ENCODE measurements around the gene SUSD5. TPM values are rescaled to one million over a fixed set of nuclear protein-coding genes. Genes with fewer than 3 reads are reported as not detected.
"Not testable (repeated sequence)": the region's sequence is repeated elsewhere in the genome, so short reads cannot be mapped to it uniquely, and the experiment has no call there.

SUSD5 gene
- total RNA-seq, 1 experiment from 2014 or later = 1.2 TPM

DNA sequence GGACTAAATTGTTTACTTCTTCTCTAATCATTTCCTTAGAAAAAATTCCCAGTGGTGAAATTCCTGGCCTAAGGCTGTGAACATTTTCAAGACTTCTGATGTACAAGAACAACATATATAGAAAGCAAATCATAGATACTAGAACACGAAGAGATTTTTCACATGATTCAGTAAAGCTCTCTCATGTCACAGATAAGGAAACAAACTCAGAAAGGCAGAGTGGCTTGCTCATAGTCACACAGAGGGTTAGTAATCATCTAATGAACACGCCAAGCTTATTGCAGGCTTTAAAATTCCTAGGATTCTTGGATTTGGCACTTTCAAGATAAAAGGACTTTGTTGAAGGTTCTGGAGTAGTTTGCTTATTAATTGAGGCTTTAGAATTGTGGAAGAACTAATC is 78.6 kb downstream of the SUSD5 start:
- H3K27ac Mint-ChIP-seq = no peak overlapping the region
- peaks cover 7% of the 10 kb centered on the region; the same call in 1 of the 2 replicates for H3K4me1 Mint-ChIP-seq
- no peaks in the 10 kb centered on the region for H3K27me3 Mint-ChIP-seq (ENCODE audit: low read depth)
- DNase-seq (ENCODE audit: low spot score) (no peak), ATAC-seq (no peak)
- peaks cover 36% of the 10 kb centered on the region for H3K36me3 Mint-ChIP-seq
- H3K4me3 Mint-ChIP-seq = no peak overlapping the region
- ChIA-PET CTCF (interaction anchor here (0.7 to 2.1 kb wide), 2 partner anchors 8 to 80 kb away, joined by 3 to 12 read pairs; no protein-coding TSS in a partner anchor), POLR2A (no interaction called here)
- TF ChIP-seq, protein P1, sequence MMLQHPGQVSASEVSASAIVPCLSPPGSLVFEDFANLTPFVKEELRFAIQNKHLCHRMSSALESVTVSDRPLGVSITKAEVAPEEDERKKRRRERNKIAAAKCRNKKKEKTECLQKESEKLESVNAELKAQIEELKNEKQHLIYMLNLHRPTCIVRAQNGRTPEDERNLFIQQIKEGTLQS (CRISPR knock-in tag; conservative IDR thresholded peaks at IDR 0.05) = no peak
- TF ChIP-seq ETV6 (CRISPR knock-in tag; IDR thresholded peaks at IDR 0.05) (no peak), ZNF317 (CRISPR knock-in tag; IDR thresholded peaks at IDR 0.05; ENCODE audit: borderline replicate concordance, low read depth) (no peak), NFYB (CRISPR knock-in tag; conservative IDR thresholded peaks at IDR 0.05; ENCODE audit: low read depth) (no peak), GTF2I (CRISPR knock-in tag; conservative IDR thresholded peaks at IDR 0.05) (no peak), MYBL2 (CRISPR knock-in tag; IDR thresholded peaks at IDR 0.05) (no peak)
- TF ChIP-seq, protein P2, sequence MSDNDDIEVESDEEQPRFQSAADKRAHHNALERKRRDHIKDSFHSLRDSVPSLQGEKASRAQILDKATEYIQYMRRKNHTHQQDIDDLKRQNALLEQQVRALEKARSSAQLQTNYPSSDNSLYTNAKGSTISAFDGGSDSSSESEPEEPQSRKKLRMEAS (CRISPR knock-in tag; IDR thresholded peaks at IDR 0.05) = no peak
- TF ChIP-seq, protein P3, sequence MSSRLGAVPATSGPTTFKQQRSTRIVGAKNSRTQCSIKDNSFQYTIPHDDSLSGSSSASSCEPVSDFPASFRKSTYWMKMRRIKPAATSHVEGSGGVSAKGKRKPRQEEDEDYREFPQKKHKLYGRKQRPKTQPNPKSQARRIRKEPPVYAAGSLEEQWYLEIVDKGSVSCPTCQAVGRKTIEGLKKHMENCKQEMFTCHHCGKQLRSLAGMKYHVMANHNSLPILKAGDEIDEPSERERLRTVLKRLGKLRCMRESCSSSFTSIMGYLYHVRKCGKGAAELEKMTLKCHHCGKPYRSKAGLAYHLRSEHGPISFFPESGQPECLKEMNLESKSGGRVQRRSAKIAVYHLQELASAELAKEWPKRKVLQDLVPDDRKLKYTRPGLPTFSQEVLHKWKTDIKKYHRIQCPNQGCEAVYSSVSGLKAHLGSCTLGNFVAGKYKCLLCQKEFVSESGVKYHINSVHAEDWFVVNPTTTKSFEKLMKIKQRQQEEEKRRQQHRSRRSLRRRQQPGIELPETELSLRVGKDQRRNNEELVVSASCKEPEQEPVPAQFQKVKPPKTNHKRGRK (CRISPR knock-in tag; IDR thresholded peaks at IDR 0.05; ENCODE audit: borderline replicate concordance) = no peak
- TF ChIP-seq, protein P4, sequence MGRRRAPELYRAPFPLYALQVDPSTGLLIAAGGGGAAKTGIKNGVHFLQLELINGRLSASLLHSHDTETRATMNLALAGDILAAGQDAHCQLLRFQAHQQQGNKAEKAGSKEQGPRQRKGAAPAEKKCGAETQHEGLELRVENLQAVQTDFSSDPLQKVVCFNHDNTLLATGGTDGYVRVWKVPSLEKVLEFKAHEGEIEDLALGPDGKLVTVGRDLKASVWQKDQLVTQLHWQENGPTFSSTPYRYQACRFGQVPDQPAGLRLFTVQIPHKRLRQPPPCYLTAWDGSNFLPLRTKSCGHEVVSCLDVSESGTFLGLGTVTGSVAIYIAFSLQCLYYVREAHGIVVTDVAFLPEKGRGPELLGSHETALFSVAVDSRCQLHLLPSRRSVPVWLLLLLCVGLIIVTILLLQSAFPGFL (CRISPR knock-in tag; IDR thresholded peaks at IDR 0.05; ENCODE audit: borderline replicate concordance) = no peak
- TF ChIP-seq, protein P5, sequence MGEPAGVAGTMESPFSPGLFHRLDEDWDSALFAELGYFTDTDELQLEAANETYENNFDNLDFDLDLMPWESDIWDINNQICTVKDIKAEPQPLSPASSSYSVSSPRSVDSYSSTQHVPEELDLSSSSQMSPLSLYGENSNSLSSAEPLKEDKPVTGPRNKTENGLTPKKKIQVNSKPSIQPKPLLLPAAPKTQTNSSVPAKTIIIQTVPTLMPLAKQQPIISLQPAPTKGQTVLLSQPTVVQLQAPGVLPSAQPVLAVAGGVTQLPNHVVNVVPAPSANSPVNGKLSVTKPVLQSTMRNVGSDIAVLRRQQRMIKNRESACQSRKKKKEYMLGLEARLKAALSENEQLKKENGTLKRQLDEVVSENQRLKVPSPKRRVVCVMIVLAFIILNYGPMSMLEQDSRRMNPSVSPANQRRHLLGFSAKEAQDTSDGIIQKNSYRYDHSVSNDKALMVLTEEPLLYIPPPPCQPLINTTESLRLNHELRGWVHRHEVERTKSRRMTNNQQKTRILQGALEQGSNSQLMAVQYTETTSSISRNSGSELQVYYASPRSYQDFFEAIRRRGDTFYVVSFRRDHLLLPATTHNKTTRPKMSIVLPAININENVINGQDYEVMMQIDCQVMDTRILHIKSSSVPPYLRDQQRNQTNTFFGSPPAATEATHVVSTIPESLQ (CRISPR knock-in tag; IDR thresholded peaks at IDR 0.05) = no peak
- TF ChIP-seq, protein P6, sequence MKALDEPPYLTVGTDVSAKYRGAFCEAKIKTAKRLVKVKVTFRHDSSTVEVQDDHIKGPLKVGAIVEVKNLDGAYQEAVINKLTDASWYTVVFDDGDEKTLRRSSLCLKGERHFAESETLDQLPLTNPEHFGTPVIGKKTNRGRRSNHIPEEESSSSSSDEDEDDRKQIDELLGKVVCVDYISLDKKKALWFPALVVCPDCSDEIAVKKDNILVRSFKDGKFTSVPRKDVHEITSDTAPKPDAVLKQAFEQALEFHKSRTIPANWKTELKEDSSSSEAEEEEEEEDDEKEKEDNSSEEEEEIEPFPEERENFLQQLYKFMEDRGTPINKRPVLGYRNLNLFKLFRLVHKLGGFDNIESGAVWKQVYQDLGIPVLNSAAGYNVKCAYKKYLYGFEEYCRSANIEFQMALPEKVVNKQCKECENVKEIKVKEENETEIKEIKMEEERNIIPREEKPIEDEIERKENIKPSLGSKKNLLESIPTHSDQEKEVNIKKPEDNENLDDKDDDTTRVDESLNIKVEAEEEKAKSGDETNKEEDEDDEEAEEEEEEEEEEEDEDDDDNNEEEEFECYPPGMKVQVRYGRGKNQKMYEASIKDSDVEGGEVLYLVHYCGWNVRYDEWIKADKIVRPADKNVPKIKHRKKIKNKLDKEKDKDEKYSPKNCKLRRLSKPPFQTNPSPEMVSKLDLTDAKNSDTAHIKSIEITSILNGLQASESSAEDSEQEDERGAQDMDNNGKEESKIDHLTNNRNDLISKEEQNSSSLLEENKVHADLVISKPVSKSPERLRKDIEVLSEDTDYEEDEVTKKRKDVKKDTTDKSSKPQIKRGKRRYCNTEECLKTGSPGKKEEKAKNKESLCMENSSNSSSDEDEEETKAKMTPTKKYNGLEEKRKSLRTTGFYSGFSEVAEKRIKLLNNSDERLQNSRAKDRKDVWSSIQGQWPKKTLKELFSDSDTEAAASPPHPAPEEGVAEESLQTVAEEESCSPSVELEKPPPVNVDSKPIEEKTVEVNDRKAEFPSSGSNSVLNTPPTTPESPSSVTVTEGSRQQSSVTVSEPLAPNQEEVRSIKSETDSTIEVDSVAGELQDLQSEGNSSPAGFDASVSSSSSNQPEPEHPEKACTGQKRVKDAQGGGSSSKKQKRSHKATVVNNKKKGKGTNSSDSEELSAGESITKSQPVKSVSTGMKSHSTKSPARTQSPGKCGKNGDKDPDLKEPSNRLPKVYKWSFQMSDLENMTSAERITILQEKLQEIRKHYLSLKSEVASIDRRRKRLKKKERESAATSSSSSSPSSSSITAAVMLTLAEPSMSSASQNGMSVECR (CRISPR knock-in tag; IDR thresholded peaks at IDR 0.05; ENCODE audit: borderline replicate concordance) = no peak
- TF ChIP-seq, protein P7, sequence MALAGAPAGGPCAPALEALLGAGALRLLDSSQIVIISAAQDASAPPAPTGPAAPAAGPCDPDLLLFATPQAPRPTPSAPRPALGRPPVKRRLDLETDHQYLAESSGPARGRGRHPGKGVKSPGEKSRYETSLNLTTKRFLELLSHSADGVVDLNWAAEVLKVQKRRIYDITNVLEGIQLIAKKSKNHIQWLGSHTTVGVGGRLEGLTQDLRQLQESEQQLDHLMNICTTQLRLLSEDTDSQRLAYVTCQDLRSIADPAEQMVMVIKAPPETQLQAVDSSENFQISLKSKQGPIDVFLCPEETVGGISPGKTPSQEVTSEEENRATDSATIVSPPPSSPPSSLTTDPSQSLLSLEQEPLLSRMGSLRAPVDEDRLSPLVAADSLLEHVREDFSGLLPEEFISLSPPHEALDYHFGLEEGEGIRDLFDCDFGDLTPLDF (CRISPR knock-in tag; IDR thresholded peaks at IDR 0.05) = no peak
- TF ChIP-seq, protein P8, sequence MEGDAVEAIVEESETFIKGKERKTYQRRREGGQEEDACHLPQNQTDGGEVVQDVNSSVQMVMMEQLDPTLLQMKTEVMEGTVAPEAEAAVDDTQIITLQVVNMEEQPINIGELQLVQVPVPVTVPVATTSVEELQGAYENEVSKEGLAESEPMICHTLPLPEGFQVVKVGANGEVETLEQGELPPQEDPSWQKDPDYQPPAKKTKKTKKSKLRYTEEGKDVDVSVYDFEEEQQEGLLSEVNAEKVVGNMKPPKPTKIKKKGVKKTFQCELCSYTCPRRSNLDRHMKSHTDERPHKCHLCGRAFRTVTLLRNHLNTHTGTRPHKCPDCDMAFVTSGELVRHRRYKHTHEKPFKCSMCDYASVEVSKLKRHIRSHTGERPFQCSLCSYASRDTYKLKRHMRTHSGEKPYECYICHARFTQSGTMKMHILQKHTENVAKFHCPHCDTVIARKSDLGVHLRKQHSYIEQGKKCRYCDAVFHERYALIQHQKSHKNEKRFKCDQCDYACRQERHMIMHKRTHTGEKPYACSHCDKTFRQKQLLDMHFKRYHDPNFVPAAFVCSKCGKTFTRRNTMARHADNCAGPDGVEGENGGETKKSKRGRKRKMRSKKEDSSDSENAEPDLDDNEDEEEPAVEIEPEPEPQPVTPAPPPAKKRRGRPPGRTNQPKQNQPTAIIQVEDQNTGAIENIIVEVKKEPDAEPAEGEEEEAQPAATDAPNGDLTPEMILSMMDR (IDR thresholded peaks at IDR 0.05) = no peak
- TF ChIP-seq, protein P9, sequence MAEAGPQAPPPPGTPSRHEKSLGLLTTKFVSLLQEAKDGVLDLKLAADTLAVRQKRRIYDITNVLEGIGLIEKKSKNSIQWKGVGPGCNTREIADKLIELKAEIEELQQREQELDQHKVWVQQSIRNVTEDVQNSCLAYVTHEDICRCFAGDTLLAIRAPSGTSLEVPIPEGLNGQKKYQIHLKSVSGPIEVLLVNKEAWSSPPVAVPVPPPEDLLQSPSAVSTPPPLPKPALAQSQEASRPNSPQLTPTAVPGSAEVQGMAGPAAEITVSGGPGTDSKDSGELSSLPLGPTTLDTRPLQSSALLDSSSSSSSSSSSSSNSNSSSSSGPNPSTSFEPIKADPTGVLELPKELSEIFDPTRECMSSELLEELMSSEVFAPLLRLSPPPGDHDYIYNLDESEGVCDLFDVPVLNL (CRISPR knock-in tag; IDR thresholded peaks at IDR 0.05; ENCODE audit: borderline replicate concordance, low read depth) = no peak
- no peaks in the 10 kb centered on the region for H3K9me3 Mint-ChIP-seq

DNA sequence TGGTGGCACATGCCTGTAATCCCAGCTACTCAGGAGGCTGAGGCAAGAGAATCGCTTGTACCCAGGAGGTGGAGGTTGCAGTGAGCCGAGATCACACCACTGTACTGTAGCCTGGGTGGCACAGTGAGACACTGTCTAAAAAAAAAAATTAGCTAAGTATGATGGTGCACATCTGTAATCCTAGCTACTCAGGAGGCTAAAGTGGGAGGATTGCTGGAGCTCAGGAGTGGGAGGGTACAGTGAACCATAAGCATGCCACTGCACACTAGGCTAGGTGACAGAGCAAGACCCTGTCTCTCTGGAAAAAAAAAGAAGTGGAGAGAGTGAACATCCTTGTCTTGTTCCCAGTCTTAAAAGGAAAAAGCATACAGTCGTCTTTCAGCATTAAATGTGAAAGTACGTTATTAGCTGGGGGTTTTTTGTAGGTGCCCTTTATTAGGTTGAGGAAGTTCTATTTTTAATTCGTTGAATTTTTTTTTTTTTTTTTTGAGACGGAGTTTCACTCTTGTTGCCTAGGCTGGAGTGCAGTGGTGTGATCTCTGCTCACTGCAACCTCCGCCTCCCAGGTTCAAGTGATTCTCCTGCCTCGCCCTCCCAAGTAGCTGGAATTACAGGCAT is 79.5 kb downstream of the SUSD5 start:
- not testable (repeated sequence) for H3K4me1 Mint-ChIP-seq

More for the DNA sequence above, 79.5 kb downstream of the SUSD5 start:
- peaks cover 45% of the 10 kb centered on the region for H3K36me3 Mint-ChIP-seq
- H3K27me3 Mint-ChIP-seq (ENCODE audit: low read depth); H3K9me3 Mint-ChIP-seq; DNase-seq (ENCODE audit: low spot score); POLR2A ChIA-PET; ATAC-seq; H3K4me3 Mint-ChIP-seq; H3K27ac Mint-ChIP-seq: not testable (repeated sequence)
- CTCF ChIA-PET = interaction anchor here (0.7 to 0.8 kb wide), 2 partner anchors 81 to 234 kb away, joined by 3 read pairs; no protein-coding TSS in a partner anchor
